ENCODE data around the gene SPAG16. TPM values are rescaled to one million over a fixed set of nuclear protein-coding genes. Genes with fewer than 3 reads are reported as not detected.

Gene SPAG16
- total and polyA plus RNA-seq, 2 of the 13 experiments (the other 11 are each of a cell fraction or from before 2014, with no cell fraction given): 9.6 to 26.5 TPM

DNA sequence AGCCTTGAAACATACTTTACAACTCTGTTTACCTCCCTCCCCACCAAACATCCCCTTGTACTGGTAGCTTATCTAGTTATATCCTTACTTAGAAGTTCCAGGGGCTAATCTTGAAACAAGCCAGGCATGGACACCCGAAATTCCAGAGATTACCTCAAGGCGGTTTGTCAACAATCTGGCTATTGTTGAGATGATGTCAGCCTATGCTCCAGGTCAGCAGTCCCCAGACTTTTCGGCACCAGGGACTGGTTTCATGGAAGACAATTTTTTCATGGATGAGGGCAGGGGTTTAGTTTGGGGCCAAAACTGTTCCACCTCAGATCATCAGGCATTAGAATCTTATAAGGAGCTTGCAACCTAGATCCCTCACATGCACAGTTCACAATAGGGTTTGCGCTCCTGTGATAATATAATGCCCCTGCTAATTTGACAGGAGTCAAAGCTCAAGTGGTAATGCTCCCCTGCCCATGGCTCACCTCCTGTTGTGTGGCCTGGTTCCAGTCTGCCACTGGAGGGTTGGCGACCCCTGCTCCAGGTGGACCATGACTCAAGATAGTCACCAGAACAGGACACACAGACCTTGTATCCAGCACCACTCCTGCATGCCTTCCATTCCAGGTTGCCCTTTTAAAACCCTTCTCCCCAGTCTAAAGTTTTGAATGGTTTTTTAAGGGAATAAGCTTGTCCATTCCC lies 171.2 kb downstream of the SPAG16 start (continued):
- TF ChIP-seq, protein P1, sequence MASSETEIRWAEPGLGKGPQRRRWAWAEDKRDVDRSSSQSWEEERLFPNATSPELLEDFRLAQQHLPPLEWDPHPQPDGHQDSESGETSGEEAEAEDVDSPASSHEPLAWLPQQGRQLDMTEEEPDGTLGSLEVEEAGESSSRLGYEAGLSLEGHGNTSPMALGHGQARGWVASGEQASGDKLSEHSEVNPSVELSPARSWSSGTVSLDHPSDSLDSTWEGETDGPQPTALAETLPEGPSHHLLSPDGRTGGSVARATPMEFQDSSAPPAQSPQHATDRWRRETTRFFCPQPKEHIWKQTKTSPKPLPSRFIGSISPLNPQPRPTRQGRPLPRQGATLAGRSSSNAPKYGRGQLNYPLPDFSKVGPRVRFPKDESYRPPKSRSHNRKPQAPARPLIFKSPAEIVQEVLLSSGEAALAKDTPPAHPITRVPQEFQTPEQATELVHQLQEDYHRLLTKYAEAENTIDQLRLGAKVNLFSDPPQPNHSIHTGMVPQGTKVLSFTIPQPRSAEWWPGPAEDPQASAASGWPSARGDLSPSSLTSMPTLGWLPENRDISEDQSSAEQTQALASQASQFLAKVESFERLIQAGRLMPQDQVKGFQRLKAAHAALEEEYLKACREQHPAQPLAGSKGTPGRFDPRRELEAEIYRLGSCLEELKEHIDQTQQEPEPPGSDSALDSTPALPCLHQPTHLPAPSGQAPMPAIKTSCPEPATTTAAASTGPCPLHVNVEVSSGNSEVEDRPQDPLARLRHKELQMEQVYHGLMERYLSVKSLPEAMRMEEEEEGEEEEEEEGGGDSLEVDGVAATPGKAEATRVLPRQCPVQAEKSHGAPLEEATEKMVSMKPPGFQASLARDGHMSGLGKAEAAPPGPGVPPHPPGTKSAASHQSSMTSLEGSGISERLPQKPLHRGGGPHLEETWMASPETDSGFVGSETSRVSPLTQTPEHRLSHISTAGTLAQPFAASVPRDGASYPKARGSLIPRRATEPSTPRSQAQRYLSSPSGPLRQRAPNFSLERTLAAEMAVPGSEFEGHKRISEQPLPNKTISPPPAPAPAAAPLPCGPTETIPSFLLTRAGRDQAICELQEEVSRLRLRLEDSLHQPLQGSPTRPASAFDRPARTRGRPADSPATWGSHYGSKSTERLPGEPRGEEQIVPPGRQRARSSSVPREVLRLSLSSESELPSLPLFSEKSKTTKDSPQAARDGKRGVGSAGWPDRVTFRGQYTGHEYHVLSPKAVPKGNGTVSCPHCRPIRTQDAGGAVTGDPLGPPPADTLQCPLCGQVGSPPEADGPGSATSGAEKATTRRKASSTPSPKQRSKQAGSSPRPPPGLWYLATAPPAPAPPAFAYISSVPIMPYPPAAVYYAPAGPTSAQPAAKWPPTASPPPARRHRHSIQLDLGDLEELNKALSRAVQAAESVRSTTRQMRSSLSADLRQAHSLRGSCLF (CRISPR knock-in tag; IDR thresholded peaks at IDR 0.05; ENCODE audit: borderline replicate concordance): no peak

DNA sequence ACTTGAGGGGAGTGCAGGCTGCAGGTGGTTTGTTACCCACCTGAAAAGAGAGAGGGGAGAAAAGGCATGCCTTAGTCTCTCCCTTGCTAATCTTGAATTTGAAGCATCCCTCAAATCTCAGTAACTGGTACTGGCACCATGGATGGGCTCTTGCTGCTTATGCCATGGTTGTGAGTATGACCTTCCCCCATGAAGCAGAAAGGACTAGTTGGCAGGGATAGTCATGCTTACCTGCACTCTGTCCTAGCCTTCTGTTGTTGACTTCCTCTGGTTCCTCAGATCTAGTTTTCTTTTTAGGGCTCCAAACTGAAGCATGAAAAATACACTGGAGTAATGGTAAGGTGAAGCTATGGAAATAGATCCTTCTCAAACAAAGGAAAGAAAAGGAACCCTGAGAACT lies 191.2 kb downstream of the SPAG16 start:
- H3K27ac ChIP-seq (ENCODE audit: extremely low read length, insufficient read depth, low read length): no peak overlapping the region
- H3K36me3 ChIP-seq (replicated peaks in 1 of 2; ENCODE audit: control insufficient read depth in 1 of 2, insufficient read depth in 2 of 2, low read length in 2 of 2): no peaks in the 10 kb centered on the region
- intact Hi-C loops (cut with micrococcal nuclease; ENCODE audit: unreplicated experiment): no loop called here
- no peaks in the 10 kb centered on the region for H4K20me1 ChIP-seq (ENCODE audit: insufficient read depth, low read length)
- no peak overlapping the region for H3K4me2 ChIP-seq (ENCODE audit: low read depth, low read length)
- FAIRE-seq: no peak
- ChIA-PET CTCF (ENCODE audit: low intra/inter-chr PET ratio, low total read pairs) (no interaction called here), POLR2A (no interaction called here)
- H3K9ac ChIP-seq (ENCODE audit: insufficient read depth, low read depth, low read length): no peak overlapping the region
- DNase-seq (ENCODE audit: low spot score): no peak
- in situ Hi-C loops (cut with HindIII; ENCODE audit: extremely low pct_ligation_motif_present, low pct_unique_long_range_greater_than_20kb): no loop called here
- no TSS peak for BruUV-seq (replicated peaks)
- H2AFZ ChIP-seq (ENCODE audit: low read length): no peak overlapping the region
- H3K9me3 ChIP-seq (ENCODE audit: low read length): peaks cover 93% of the 10 kb centered on the region
- no peak for ATAC-seq
- no peaks in the 10 kb centered on the region for H3K4me1 ChIP-seq (ENCODE audit: insufficient read depth, low read length)
- no peaks in the 10 kb centered on the region for H3K27me3 ChIP-seq (ENCODE audit: control insufficient read depth in 1 of 2, insufficient read depth in 2 of 2, low read length in 2 of 2)
- H3K4me3 ChIP-seq (replicated peaks in 1 of 3; ENCODE audit: insufficient read depth in 1 of 3, low read depth in 2 of 3, low read length in 3 of 3): no peak overlapping the region
- no peaks in the 10 kb centered on the region for H3K79me2 ChIP-seq (ENCODE audit: insufficient read depth, low read length)
- TF ChIP-seq NR1H2 (CRISPR knock-in tag; IDR thresholded peaks at IDR 0.05; ENCODE audit: borderline replicate concordance, low read depth): no peak
- peak; percentile 82 for TF ChIP-seq CBX1 (IDR thresholded peaks at IDR 0.05; ENCODE audit: low read depth)
- TF ChIP-seq, protein P2, sequence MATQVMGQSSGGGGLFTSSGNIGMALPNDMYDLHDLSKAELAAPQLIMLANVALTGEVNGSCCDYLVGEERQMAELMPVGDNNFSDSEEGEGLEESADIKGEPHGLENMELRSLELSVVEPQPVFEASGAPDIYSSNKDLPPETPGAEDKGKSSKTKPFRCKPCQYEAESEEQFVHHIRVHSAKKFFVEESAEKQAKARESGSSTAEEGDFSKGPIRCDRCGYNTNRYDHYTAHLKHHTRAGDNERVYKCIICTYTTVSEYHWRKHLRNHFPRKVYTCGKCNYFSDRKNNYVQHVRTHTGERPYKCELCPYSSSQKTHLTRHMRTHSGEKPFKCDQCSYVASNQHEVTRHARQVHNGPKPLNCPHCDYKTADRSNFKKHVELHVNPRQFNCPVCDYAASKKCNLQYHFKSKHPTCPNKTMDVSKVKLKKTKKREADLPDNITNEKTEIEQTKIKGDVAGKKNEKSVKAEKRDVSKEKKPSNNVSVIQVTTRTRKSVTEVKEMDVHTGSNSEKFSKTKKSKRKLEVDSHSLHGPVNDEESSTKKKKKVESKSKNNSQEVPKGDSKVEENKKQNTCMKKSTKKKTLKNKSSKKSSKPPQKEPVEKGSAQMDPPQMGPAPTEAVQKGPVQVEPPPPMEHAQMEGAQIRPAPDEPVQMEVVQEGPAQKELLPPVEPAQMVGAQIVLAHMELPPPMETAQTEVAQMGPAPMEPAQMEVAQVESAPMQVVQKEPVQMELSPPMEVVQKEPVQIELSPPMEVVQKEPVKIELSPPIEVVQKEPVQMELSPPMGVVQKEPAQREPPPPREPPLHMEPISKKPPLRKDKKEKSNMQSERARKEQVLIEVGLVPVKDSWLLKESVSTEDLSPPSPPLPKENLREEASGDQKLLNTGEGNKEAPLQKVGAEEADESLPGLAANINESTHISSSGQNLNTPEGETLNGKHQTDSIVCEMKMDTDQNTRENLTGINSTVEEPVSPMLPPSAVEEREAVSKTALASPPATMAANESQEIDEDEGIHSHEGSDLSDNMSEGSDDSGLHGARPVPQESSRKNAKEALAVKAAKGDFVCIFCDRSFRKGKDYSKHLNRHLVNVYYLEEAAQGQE (IDR thresholded peaks at IDR 0.05; ENCODE audit: borderline replicate concordance in 1 of 2, low read depth in 1 of 2, low read length in 2 of 2): no peak
- no peak for TF ChIP-seq ZNF337 (CRISPR knock-in tag; IDR thresholded peaks at IDR 0.05; ENCODE audit: borderline replicate concordance, low read depth)
- no peak for TF ChIP-seq ZNF572 (CRISPR knock-in tag; IDR thresholded peaks at IDR 0.05)
- TF ChIP-seq, protein P3, sequence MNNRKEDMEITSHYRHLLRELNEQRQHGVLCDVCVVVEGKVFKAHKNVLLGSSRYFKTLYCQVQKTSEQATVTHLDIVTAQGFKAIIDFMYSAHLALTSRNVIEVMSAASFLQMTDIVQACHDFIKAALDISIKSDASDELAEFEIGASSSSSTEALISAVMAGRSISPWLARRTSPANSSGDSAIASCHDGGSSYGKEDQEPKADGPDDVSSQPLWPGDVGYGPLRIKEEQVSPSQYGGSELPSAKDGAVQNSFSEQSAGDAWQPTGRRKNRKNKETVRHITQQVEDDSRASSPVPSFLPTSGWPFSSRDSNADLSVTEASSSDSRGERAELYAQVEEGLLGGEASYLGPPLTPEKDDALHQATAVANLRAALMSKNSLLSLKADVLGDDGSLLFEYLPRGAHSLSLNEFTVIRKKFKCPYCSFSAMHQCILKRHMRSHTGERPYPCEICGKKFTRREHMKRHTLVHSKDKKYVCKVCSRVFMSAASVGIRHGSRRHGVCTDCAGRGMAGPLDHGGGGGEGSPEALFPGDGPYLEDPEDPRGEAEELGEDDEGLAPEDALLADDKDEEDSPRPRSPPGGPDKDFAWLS (CRISPR knock-in tag; IDR thresholded peaks at IDR 0.05; ENCODE audit: borderline replicate concordance): no peak
- TF ChIP-seq ZNF138 (CRISPR knock-in tag; IDR thresholded peaks at IDR 0.05; ENCODE audit: low read depth): no peak
- TF ChIP-seq HOXA9 (CRISPR knock-in tag; IDR thresholded peaks at IDR 0.05; ENCODE audit: borderline replicate concordance): no peak
- no peak for TF ChIP-seq ZNF558 (CRISPR knock-in tag; IDR thresholded peaks at IDR 0.05; ENCODE audit: borderline replicate concordance)
- TF ChIP-seq ZNF616 (CRISPR knock-in tag; IDR thresholded peaks at IDR 0.05; ENCODE audit: low read depth): peak; percentile 100
- TF ChIP-seq ZNF530 (CRISPR knock-in tag; IDR thresholded peaks at IDR 0.05; ENCODE audit: low read depth): no peak
